ENCODE data around the gene PRPF40B.
"Not testable (repeated sequence)": the region's sequence is repeated elsewhere in the genome, so short reads cannot be mapped to it uniquely, and the experiment has no call there.

Gene PRPF40B

DNA sequence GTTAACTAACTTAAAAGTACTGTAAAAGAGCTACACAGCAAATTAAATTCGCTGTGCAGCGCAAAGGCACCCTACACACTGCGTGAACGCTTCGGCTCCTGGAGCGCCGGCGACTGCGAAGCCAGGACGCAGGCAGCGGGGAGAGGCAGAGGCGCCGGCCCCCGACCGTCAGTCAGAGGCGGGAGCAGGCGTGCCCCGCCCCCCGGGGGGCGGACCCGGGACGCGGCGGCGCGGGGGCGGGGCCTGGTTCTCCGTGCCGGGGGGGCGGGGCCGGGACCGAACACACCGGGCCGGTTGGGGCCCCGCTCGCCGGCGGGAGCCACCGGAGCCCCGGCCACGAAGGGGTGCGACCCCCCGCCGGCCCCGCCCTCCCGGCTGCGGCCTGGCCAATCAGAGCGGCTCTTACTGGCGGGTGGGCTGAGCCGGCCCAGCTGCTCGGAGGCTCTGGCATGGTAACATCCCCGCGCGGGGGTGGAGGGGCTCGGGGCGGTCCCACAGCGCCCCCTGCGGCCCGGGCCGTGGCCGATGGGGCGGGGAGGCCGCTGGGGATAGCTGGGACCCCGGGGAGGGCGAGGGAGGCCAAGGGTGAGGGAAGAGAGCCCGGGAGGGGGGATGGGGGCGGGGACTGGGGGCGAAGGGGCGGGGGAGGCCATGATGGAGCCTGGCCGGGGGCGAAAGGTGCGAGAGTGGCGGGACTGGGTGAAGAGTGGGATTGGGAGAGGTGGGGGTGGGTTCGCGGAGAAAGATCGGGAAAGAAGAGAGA, at the start of gene PRPF40B:
Gene PRPF40B (plus strand): TSS at position 420 of the 763 bp plus-strand sequence. CDS start 30 bp downstream, at position 450.
- peak; percentile 73 to 75 (median 74) for DNase-seq (ENCODE audit: low read depth in 3 of 3)

DNA sequence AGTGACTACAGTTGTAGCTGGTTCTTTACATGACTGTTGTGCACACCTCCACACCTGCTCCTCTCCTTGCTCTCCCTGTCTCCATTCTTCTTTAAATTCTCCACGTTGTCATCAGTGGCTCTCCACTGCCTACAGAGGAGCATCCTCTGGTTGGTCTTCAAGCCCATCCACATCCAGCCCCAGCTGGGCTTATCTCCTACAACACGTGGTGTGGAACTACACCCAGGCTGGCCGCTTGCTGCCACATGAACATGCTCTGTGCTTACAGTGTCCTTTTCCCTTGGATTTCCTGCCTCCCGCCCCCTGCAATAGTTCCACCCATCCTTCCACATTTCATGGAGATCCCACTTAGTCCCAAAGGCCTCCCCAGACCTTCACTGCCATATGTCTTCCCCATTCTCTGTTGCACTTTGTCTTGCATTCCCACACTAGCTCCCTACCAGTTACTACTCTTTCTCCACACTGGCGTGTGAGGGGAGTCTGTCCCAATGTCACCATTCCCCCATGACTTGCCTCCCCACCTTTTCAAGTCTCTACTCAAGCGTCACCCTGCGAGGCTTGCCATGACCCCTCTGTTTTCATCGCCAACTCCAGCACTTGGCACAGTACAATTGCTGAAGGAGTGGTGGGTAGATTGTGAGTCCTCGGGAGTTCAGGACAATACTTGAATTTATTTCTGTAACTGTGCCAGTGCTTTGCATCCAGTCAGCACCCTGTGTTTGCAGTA, 45.6 kb upstream of the PRPF40B start:
- no peak for DNase-seq (ENCODE audit: low read depth in 3 of 3)

- no peak for DNase-seq (ENCODE audit: low read depth in 3 of 3)
Measured at GRCh38 chr12:49578471-49579112, 44.8 kb upstream of the PRPF40B start.

GRCh38 chr12:49580572-49581535, 42.5 kb upstream of the PRPF40B start:
- peak in 1 of 3 experiments; percentile 18 for DNase-seq (ENCODE audit: low read depth in 3 of 3)

DNA sequence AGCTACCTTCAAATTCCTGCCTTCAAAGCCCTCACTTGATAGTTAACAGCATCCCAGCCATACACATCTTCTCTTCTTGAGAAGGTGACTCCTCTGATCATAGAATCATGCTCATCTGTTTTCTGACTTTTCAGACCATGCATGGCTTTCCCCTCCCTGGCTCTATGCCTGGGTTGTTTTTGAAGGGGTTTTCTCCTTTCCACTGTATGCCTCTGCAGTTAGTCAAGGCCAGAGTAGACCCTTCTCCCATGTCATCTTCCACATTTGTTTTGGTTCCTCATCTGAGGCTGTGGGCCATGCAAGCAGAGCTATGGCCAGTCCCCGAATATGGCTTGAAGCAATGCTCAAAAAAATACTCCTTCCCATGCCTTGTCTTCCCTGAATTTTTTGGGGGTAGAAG, 41.2 kb upstream of the PRPF40B start:
- DNase-seq (ENCODE audit: low read depth in 3 of 3), result no peak

GRCh38 chr12:49582850-49583249, 40.5 kb upstream of the PRPF40B start:
- no peak for DNase-seq (ENCODE audit: low read depth in 3 of 3)

GRCh38 chr12:49583366-49584094, 39.8 kb upstream of the PRPF40B start:
- DNase-seq (ENCODE audit: low read depth in 3 of 3), result no peak

- DNase-seq (ENCODE audit: low read depth in 3 of 3), result no peak
Measured at GRCh38 chr12:49584591-49584990, 38.8 kb upstream of the PRPF40B start.

DNA sequence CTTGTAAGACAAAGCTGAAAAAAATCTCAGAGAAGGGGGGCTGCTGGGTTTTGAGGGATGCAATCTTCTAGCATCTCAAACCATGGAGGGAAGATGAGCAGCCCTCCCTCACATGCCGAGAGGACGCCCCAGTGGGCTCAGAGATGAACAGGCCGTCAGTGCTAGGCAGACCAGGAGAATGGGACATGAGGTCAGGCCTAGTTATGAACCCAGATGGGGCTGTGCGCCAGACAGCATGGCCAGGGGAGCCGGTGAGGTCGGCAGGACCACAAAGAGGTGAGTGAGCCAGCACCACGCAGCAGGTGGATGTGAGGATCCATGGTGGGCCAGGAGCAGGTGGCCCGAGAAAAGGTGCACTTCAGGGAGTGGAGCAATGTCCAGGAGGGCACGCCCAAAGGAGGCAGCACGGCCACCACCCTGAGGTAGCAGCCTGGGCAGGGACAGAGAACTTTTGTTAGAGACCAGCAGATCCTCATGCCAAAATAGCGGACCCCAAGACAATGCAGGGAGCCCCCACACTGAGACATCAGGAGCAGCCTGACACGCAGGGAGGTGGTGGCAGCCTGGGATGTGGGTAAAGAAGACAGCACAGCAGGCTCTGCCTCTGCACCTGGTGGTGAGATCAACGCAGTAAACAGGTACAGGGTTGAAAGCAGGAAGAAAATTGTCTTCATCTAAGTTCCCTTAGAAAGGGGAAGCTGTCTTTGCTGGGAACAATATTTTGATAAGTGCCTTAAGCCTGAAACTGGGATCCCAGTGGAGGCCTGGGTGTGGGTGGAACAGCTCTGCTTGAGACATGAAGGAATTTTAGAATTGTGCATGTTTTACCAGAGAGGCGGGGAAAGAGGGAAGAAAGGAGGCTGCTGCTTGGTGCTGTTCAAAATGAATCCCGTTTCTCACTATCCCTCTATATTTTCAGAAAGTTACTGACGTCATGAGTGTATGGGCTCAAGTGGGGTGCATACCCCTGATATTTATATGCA, 37.6 kb upstream of the PRPF40B start:
- no peak for DNase-seq (ENCODE audit: low read depth in 3 of 3)

DNA sequence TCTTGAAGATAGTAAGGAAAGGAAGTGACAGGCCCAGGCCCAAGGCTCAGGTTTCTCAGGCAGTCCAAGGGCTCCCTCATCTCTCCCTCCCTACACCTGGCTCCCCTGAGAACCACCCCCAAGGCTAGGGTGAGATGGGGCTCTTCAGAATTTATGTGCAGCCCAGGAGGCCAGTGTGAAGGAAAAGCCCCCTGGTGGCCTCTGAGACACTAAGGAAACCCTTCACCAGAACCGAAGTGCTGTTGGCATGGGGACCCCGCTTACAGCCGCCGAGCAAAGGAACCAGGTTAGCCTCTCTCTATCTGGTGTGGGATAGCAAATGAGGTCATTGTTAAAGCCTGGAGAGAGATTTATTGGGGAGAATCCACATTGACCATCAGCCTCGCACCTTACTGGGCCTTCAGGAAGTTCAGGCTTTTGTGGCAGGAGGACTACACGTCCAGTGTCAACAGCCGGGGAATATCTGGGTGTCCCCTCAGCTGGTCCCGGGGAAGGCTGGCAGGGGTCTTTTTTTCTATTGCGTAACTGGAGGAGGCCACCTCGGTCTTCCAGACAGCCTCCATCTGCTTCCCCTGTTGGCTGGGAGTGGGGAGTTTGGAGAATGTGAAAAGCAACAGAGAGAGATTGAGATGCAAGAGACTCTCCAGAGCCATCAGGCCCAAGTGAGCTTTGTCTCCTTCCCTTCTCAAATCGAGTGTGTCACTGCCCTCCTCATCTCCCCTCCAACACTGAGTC, 36.0 kb upstream of the PRPF40B start:
- no peak for DNase-seq (ENCODE audit: low read depth in 3 of 3)

- DNase-seq (ENCODE audit: low read depth in 3 of 3), result no peak
Measured at GRCh38 chr12:49588281-49588680, 35.1 kb upstream of the PRPF40B start.

- DNase-seq (ENCODE audit: low read depth in 3 of 3), result no peak
Measured at GRCh38 chr12:49588721-49589516, 34.4 kb upstream of the PRPF40B start.

DNA sequence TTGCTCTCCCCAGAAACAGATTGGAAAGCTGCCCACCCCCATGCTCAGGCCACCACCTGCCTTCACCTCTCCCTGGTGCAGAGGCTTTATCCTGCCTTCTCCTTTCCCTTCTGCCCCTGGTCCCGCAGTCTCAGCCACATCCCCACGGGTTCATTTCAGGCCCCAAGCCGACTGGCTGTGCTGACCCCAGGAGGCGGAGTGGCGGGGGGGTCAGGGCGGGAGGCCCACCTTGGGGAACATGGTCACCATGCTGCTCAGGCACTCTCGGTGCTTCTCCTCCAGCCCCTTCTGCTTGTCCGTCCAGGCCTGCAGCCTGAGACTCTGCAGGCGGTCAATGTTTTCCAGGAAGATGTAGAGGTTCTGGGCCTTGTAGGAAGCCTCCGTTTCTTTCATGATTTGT, 24.8 kb upstream of the PRPF40B start:
- DNase-seq (ENCODE audit: low read depth in 3 of 3), result no peak

GRCh38 chr12:49599961-49600360, 23.4 kb upstream of the PRPF40B start:
- DNase-seq (ENCODE audit: low read depth in 3 of 3), result no peak

DNA sequence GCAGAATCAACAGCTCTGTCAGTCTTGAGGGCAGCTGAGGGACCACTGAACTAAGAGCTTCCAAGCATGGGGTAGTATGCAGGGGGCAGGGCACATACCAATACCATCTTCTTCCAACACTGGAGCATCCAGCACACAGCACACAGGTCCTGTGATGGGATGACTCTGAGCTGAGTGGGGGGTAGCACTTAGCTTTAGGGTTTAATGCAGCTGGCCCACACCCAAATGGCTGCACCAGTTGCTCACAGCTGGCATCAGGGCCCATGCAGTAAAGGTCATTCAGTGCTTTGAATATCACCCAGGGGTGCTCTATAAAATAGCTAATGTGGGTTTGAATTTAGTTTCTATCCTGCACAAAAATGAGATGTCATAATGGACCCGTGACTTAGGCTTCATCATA, 19.6 kb upstream of the PRPF40B start:
- no peak for DNase-seq (ENCODE audit: low read depth in 3 of 3)

GRCh38 chr12:49604856-49605255, 18.5 kb upstream of the PRPF40B start:
- no peak for DNase-seq (ENCODE audit: low read depth in 3 of 3)

DNA sequence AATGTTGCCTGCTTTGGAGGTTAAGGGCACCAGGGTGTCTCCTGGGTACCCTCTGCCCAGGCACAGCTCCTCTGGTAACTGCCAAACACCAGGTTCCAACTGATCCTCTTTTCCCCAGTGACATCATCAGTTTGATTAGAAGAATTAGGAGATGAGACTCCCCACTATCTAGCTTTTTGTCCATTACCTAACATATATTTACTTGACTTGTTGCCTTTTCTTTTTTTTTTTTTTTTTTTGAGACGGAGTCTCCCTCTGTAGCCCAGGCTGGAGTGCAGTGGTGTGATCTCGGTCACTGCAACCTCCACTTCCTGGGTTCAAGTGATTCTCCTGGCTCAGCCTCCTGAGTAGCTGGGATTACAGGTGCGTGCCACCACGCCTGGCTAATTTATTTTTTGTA, 17.8 kb upstream of the PRPF40B start, which contains the start of gene FAM186B:
Gene FAM186B (minus strand): TSS at position 101 of the 400 bp plus-strand sequence. CDS start 162 bp downstream, outside the sequence.
- not testable (repeated sequence) for DNase-seq (ENCODE audit: low read depth in 3 of 3)

Measured in stimulated activated CD4-positive, alpha-beta T cell treated with anti-CD3 and anti-CD28 coated beads, TNF-alpha, amount 100 ng/mL, for 4 hours (primary cell).